NCI-H446 treated with DMSO at 0.1 percent for 48 hours (cell line): ENCODE measurements around the gene FAM89A.
A peak's percentile ranks its signal among the peaks of the same experiment; 100 is the strongest.
"Not testable (repeated sequence)": the region's sequence is repeated elsewhere in the genome, so short reads cannot be mapped to it uniquely, and the experiment has no call there.

Experiments used
- DNase-seq: peaks from one replicate; lab custom pipeline; 2025; lab: John Stamatoyannopoulos, UW

Gene FAM89A

GRCh38 chr1:230992100-230992774, 47.8 kb downstream of the FAM89A start:
- no peak for DNase-seq

- no peak for DNase-seq
Measured at GRCh38 chr1:230987448-230987847, 52.6 kb downstream of the FAM89A start.

- no peak for DNase-seq
Measured at GRCh38 chr1:230986976-230987375, 53.1 kb downstream of the FAM89A start.

DNA sequence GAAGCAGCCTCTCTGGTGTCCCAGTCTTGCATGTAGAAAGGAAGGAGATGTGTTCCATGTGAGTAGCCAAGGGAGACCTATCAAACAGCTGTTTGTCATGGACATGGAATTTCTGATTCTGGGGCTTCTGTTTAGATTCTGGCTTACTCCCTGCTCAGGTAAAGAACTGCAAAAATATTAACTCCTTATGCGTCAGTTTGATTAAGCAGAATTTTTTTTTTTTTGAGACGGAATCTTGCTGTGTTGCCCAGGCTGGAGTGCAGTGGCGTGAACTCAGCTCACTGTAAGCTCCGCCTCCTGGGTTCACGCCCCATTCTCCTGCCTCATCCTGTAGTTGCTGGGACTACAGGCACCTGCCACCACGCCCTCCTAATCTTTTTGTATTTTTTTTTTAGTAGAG, 54.3 kb downstream of the FAM89A start:
- DNase-seq: no peak

DNA sequence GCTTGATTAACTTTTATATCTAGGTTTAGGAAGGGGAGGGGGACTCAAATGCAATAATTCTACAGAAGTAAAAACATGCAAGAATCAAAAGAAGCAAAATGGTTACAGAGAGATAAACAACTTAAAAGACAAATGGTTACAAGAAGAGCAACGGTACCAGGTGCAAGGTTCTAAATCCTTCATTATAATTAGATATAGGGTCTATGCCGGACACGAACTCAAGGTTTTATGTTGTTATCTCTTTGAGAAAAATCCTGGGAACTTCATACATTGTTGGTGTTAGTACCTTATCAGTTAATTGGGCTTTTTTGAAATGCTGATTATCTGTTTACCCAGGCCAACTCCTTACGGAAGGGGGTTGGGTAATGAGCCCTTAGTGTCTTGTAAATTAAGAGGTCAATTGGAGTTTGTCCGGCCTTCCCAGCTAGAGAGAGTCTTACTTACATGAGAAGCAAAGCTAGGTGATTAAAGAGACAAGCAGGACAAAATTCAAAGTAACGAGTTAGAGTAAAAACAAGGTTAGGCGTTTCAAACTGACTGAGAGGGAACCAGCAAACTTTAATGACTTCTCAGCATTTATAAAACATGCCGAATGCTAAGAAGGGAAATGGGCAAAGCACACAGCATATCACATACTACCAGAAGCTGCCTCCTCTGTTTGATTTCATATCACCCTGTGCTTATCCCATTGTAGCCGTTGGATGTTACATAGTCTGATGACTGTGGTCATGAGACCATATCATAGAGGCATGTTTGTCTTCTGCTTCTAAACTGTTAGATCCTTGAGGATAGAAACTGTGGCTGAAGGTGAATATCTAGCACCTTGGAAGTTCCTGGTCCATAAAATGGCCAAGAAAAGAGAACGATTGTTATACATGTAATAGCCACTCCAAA, 55.2 kb downstream of the FAM89A start:
- not testable (repeated sequence) for DNase-seq

DNA sequence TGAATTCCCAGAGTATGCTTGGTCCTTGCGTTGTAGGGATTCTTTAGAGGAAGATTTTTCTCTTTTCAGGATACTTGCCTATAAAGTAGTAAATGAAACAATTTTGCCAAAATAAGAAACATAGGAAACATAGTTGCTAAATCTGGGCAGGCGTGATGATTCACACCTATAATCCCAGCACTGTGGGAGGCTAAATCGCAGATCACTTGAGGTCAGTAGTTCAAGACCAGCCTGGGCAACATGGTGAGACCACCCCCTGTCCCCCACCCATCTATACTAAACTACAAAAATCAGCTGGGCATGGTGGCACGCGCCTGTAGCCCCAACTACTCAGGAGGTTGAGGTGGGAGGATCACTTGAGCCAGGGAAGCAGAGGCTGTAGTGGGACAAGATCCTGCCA, 56.2 kb downstream of the FAM89A start:
- DNase-seq: no peak

GRCh38 chr1:230982696-230983095, 57.4 kb downstream of the FAM89A start:
- no peak for DNase-seq

- no peak for DNase-seq
Measured at GRCh38 chr1:230979952-230980351, 60.1 kb downstream of the FAM89A start.

DNA sequence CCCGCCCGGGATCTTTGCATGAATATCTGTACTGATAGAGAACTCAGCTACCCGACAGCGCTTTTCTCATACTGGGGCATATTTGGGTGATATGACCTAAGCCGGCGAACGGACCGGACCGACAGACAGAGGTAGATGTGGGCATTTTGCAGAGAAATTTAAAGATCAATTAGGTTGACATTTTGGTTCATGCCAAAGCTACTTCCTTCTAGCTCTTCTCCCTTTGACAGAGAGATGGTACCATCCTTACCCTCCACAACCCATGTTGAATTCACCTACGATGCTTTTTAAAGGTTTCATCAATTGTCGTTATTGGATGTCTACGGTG, 60.7 kb downstream of the FAM89A start:
- no peak for DNase-seq

- peak; percentile 98 for DNase-seq
Measured at GRCh38 chr1:230978491-230979388, 61.3 kb downstream of the FAM89A start, which contains the start of the genes ARV1 and TTC13. TSS of gene ARV1 (plus strand) at chr1:230979094. CDS start at chr1:230979106, 12 bp downstream. TSS of gene TTC13 (minus strand) at chr1:230978861. CDS start at chr1:230978830, 31 bp downstream.

- no peak for DNase-seq
Measured at GRCh38 chr1:230977761-230978490, 62.1 kb downstream of the FAM89A start.

DNA sequence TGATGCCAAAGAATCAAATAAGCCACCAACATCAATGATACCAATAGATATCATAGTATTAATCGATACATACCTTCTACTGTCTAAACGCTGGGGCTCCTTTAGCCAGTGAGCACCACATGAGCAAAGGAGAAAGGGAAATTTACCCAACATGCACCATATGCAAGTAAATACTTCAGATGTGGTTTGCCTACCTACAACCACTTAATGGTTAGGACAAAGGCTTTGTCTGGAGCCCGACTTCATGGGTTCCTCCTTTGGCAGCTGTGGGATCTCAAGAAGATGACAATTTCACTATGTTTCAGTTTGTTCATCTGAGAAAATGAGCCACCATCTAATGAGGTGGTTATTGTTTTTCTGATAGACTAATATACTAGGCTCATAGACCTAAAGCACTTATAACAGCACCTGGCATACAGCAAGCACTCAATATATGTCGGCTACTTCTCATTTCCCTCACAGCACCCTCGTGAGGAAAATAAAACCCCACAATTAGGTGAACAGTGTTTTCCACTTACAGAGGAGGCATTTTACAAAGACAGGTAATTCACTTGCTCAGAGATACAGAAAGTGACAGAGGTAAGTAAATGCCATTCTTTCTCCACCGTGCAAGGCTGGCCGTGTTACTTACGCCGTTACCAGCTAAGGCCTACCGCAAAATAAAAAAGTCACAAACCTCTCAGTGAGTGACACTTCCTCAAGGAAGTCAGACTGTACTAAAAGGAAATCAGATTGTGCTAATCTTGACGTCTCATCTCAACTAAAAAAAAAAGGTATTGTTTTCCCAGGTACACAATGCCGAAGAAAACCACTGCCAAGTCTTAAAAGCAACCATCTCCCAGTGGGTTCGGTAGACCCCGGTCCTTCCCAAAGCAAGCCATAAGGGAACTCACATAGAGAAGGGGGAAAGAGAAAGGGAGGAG, 63.0 kb downstream of the FAM89A start:
- no peak for DNase-seq

DNA sequence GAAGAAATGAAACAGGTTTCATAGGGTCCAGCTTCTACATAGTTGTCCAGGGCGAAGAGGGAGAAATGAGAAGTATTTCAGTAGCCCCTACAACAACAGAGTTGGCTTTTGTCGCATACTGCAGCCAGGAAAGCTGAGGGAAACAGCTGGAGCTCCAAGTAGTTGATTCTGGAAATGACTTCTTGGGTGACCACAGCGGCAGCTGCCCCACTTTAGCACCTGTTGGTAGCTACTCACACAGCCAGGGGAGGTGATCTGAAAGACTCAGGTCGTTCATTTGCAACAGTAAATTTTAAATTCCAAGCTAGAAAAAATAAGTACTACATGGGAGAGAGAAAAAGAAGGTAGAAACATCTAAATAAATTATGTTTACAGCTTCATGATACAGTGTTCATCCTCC, 63.7 kb downstream of the FAM89A start:
- DNase-seq: no peak

GRCh38 chr1:230975636-230976035, 64.4 kb downstream of the FAM89A start:
- DNase-seq: no peak

DNA sequence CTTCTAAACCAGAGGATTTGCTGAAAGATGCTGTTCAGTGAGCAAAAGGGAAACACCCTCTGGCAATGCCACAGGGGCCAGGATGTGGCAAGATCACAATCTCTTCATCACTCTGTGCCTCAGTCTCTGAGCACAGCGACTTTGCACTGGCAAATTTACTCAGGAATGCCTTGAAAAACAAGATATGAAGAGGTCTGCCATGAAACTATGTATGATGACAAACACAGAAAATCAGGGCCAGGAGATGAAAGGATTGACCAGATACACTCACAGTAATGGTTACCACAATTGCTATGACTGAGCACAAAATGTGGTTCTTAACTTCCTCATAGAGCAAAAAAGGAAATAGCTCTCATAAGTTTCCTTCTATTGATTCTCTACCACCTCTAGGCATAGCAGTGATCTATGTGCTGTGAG, 67.2 kb downstream of the FAM89A start:
- no peak for DNase-seq

- DNase-seq: no peak
Measured at GRCh38 chr1:230971771-230972170, 68.3 kb downstream of the FAM89A start.

DNA sequence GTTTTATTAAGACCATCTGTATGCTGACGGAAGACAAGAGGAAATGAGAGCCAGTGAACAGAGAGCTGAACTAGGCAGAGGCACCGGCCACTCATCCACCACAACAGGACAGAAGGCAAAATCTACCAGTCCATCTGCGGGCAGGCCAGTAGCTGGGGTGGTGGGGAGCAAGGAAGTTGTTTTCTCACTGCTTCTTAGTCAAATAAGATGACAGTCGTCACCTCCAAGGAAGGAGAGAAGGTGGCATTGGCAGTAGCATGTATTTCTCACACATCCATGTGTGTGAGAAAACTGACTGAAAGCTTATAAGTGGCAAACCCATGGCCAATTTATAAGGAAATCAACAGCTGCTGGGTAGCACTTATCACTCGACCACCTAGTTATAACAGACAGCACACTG, 69.6 kb downstream of the FAM89A start:
- DNase-seq: no peak
